ENCODE results near the gene PRRT3.

PRRT3 gene

GRCh38 chr3:9914559-9915253 is 37.5 kb downstream of the PRRT3 start:
- H3K4me3 ChIP-seq (ENCODE audit: low read depth, low read length) = no peak overlapping the region
- TF ChIP-seq CTCF (IDR thresholded peaks at IDR 0.05; ENCODE audit: control insufficient read depth, extremely low read depth, insufficient read depth) = no peak
- no peak for DNase-seq (ENCODE audit: low read depth)

- TF ChIP-seq CTCF (IDR thresholded peaks at IDR 0.05; ENCODE audit: control insufficient read depth, extremely low read depth, insufficient read depth) = no peak
- no peak for DNase-seq (ENCODE audit: low read depth)
- no peak overlapping the region for H3K4me3 ChIP-seq (ENCODE audit: low read depth, low read length)
These were observed 38.2 kb downstream of the PRRT3 start for GRCh38 chr3:9914011-9914410.

- no peak for DNase-seq (ENCODE audit: low read depth)
- no peak for TF ChIP-seq CTCF (IDR thresholded peaks at IDR 0.05; ENCODE audit: control insufficient read depth, extremely low read depth, insufficient read depth)
- H3K4me3 ChIP-seq (ENCODE audit: low read depth, low read length) = no peak overlapping the region
These were observed 38.6 kb downstream of the PRRT3 start for GRCh38 chr3:9913601-9914000.

- DNase-seq (ENCODE audit: low read depth) = no peak
- TF ChIP-seq CTCF (IDR thresholded peaks at IDR 0.05; ENCODE audit: control insufficient read depth, extremely low read depth, insufficient read depth) = no peak
- H3K4me3 ChIP-seq (ENCODE audit: low read depth, low read length) = no peak overlapping the region
These were observed 39.8 kb downstream of the PRRT3 start for GRCh38 chr3:9912294-9912935.

- TF ChIP-seq CTCF (IDR thresholded peaks at IDR 0.05; ENCODE audit: control insufficient read depth, extremely low read depth, insufficient read depth) = no peak
- no peak for DNase-seq (ENCODE audit: low read depth)
- no peak overlapping the region for H3K4me3 ChIP-seq (ENCODE audit: low read depth, low read length)
These were observed 40.3 kb downstream of the PRRT3 start for GRCh38 chr3:9911863-9912262.

GRCh38 chr3:9909221-9910013 is 42.8 kb downstream of the PRRT3 start:
- TF ChIP-seq CTCF (IDR thresholded peaks at IDR 0.05; ENCODE audit: control insufficient read depth, extremely low read depth, insufficient read depth) = no peak
- H3K4me3 ChIP-seq (ENCODE audit: low read depth, low read length) = no peak overlapping the region
- DNase-seq (ENCODE audit: low read depth) = no peak

Measured in LNCaP clone FGC (cell line).